ENCODE results near the gene CHCHD3.

CHCHD3 gene

GRCh38 chr7:132825222-132825621 is 256.7 kb downstream of the CHCHD3 start:
- no peak overlapping the region for H3K4me3 ChIP-seq (replicated peaks; ENCODE audit: low read depth, low read length)
- no peak for DNase-seq (ENCODE audit: extremely low read depth, insufficient read length)

GRCh38 chr7:132819648-132820047 is 262.2 kb downstream of the CHCHD3 start:
- Histone ChIP-seq H3K27me3 (replicated peaks; ENCODE audit: control insufficient read depth, insufficient read depth, low read length) (no peaks in the 10 kb centered on the region), H3K36me3 (ENCODE audit: control insufficient read depth, insufficient read depth, low read length) (no peaks in the 10 kb centered on the region), H3K4me3 (replicated peaks; ENCODE audit: low read depth, low read length) (no peak overlapping the region)
- DNase-seq (ENCODE audit: extremely low read depth, insufficient read length): no peak
- TF ChIP-seq CTCF (IDR thresholded peaks at IDR 0.05; ENCODE audit: insufficient read depth, low read length, poor library complexity, severe bottlenecking): no peak

More at GRCh38 chr7:132825222-132825621, 256.7 kb downstream of the CHCHD3 start:
- no peaks in the 10 kb centered on the region for H3K27me3 ChIP-seq (replicated peaks; ENCODE audit: control insufficient read depth, insufficient read depth, low read length)
- no peaks in the 10 kb centered on the region for H3K36me3 ChIP-seq (ENCODE audit: control insufficient read depth, insufficient read depth, low read length)
- TF ChIP-seq CTCF (IDR thresholded peaks at IDR 0.05; ENCODE audit: insufficient read depth, low read length, poor library complexity, severe bottlenecking): no peak

- H3K4me3 ChIP-seq (replicated peaks; ENCODE audit: low read depth, low read length): no peak overlapping the region
- no peaks in the 10 kb centered on the region for H3K36me3 ChIP-seq (ENCODE audit: control insufficient read depth, insufficient read depth, low read length)
- H3K27me3 ChIP-seq (replicated peaks; ENCODE audit: control insufficient read depth, insufficient read depth, low read length): no peaks in the 10 kb centered on the region
- DNase-seq (ENCODE audit: extremely low read depth, insufficient read length): no peak
- no peak for TF ChIP-seq CTCF (IDR thresholded peaks at IDR 0.05; ENCODE audit: insufficient read depth, low read length, poor library complexity, severe bottlenecking)
Observed at GRCh38 chr7:132817949-132818348, 263.9 kb downstream of the CHCHD3 start.

GRCh38 chr7:132815696-132816311 is 266.1 kb downstream of the CHCHD3 start:
- TF ChIP-seq CTCF (IDR thresholded peaks at IDR 0.05; ENCODE audit: insufficient read depth, low read length, poor library complexity, severe bottlenecking): no peak
- Histone ChIP-seq H3K27me3 (replicated peaks; ENCODE audit: control insufficient read depth, insufficient read depth, low read length) (no peaks in the 10 kb centered on the region), H3K36me3 (ENCODE audit: control insufficient read depth, insufficient read depth, low read length) (no peaks in the 10 kb centered on the region), H3K4me3 (replicated peaks; ENCODE audit: low read depth, low read length) (no peak overlapping the region)
- DNase-seq (ENCODE audit: extremely low read depth, insufficient read length): no peak

- DNase-seq (ENCODE audit: extremely low read depth, insufficient read length): no peak
- Histone ChIP-seq H3K4me3 (replicated peaks; ENCODE audit: low read depth, low read length) (no peak overlapping the region), H3K36me3 (ENCODE audit: control insufficient read depth, insufficient read depth, low read length) (no peaks in the 10 kb centered on the region), H3K27me3 (replicated peaks; ENCODE audit: control insufficient read depth, insufficient read depth, low read length) (no peaks in the 10 kb centered on the region)
- TF ChIP-seq CTCF (IDR thresholded peaks at IDR 0.05; ENCODE audit: insufficient read depth, low read length, poor library complexity, severe bottlenecking): no peak
Observed at GRCh38 chr7:132815130-132815529, 266.8 kb downstream of the CHCHD3 start.

- Histone ChIP-seq H3K4me3 (replicated peaks; ENCODE audit: low read depth, low read length) (no peak overlapping the region), H3K27me3 (replicated peaks; ENCODE audit: control insufficient read depth, insufficient read depth, low read length) (no peaks in the 10 kb centered on the region), H3K36me3 (ENCODE audit: control insufficient read depth, insufficient read depth, low read length) (no peaks in the 10 kb centered on the region)
- no peak for TF ChIP-seq CTCF (IDR thresholded peaks at IDR 0.05; ENCODE audit: insufficient read depth, low read length, poor library complexity, severe bottlenecking)
- DNase-seq (ENCODE audit: extremely low read depth, insufficient read length): no peak
Observed at GRCh38 chr7:132810561-132810960, 271.3 kb downstream of the CHCHD3 start.

Data from GM06990 (cell line).